Panc1 (cell line): Measurements from ENCODE around the gene TSKU. TPM values are rescaled to one million over a fixed set of nuclear protein-coding genes. Genes with fewer than 3 reads are reported as not detected.

Experiments
- ATAC-seq: fragments of 200-7000 bp; cut with Tn5 transposase; 2 replicates; pipeline ENCODE4 v1.9.1; 2020; ENCODE audit warnings: mild to moderate bottlenecking, moderate library complexity
- BruUV-seq: library from RNA; stranded (reverse); fragments of 400-500 nt; replicated peaks from 2 replicates; lab custom pipeline; 2021; lab: Mats Ljungman, UMichigan
- CTCF ChIA-PET: fragments of 300-600 bp; sonication (Branson Sonifier 250); formaldehyde crosslinking; loops from one replicate; lab custom pipeline; 2022; ENCODE audit warnings: antibody characterized with exemption; lab: Charles Lee
- POLR2A ChIA-PET: fragments of 300-600 bp; sonication (Branson Sonifier 250); formaldehyde crosslinking; loops from one replicate; lab custom pipeline; 2022; ENCODE audit warnings: antibody characterized with exemption; lab: Charles Lee
- DNase-seq: peaks from one replicate; pipeline ENCODE4 v3.0.0-alpha.2; 2010; ENCODE audit warnings: low read depth, low spot score
- H3K27ac ChIP-seq: 2 replicates; pipeline ENCODE4 v1.5.1; 2011; ENCODE audit warnings: mild to moderate bottlenecking, low read length, inconsistent platforms
- H3K27me3 ChIP-seq: fragments of 200-500 bp; sonication (Bioruptor generic); 2 replicates; pipeline ENCODE4 v1.6.0; 2014; ENCODE audit warnings: low read length, inconsistent platforms; ENCODE audit not compliant: control insufficient read depth, insufficient read depth
- H3K36me3 ChIP-seq: fragments of 200-500 bp; sonication (Bioruptor generic); 2 replicates; pipeline ENCODE4 v1.5.1; 2014; ENCODE audit warnings: inconsistent platforms, mild to moderate bottlenecking, low read length, moderate library complexity; ENCODE audit not compliant: control insufficient read depth, insufficient read depth
- H3K4me1 ChIP-seq: 2 replicates; pipeline ENCODE4 v1.5.1; 2011; ENCODE audit warnings: inconsistent platforms, mild to moderate bottlenecking, low read length, moderate library complexity; ENCODE audit not compliant: control insufficient read depth, insufficient read depth
- H3K4me3 ChIP-seq, 2 experiments: 2 replicates each; pipeline ENCODE4 v1.5.1; 2011 to 2012; ENCODE audit warnings: low read depth in 2 of 2, low read length in 2 of 2, mild to moderate bottlenecking in 2 of 2, inconsistent platforms in 1 of 2, moderate library complexity in 1 of 2
- H3K9me3 ChIP-seq: fragments of 200-500 bp; sonication (Bioruptor generic); 2 replicates; pipeline ENCODE4 v1.5.1; 2014; ENCODE audit warnings: low read depth, mild to moderate bottlenecking, inconsistent platforms, low read length, moderate library complexity; ENCODE audit not compliant: control insufficient read depth, insufficient read depth
- CTCF ChIP-seq: fragments of 450-650 bp; IDR thresholded peaks from 2 replicates; pipeline ENCODE4 v1.5.1; 2017; ENCODE audit warnings: mild to moderate bottlenecking
- POLR2AphosphoS5 ChIP-seq: IDR thresholded peaks from 2 replicates; pipeline ENCODE4 v1.6.1; 2012; ENCODE audit warnings: mild to moderate bottlenecking, low read depth, low read length, moderate library complexity
- REST ChIP-seq, 2 experiments: IDR thresholded peaks; 2 replicates each; pipeline ENCODE4 v1.6.1; 2011 to 2012; ENCODE audit warnings: low read depth in 2 of 2, control low read depth in 1 of 2, low read length in 1 of 2, mild to moderate bottlenecking in 1 of 2, moderate library complexity in 1 of 2; ENCODE audit not compliant: insufficient read depth in 1 of 2
- SIN3A ChIP-seq: IDR thresholded peaks from 2 replicates; pipeline ENCODE4 v1.6.1; 2012; ENCODE audit warnings: low read depth, mild to moderate bottlenecking, low read length, moderate library complexity, borderline replicate concordance; ENCODE audit not compliant: insufficient read depth
- TCF7L2 ChIP-seq: IDR thresholded peaks from 2 replicates; pipeline ENCODE4 v1.6.1; 2011; ENCODE audit warnings: mild to moderate bottlenecking, low read depth, low read length, inconsistent platforms
- in situ Hi-C: cut with HindIII; loops from 2 replicates; pipeline ENCODE4 v1.10.0; 2016; ENCODE audit warnings: low sequenced_read_pairs, low pct_unique_long_range_greater_than_20kb
- intact Hi-C: fragments of 100-400 bp; cut with micrococcal nuclease; formaldehyde crosslinking; loops from one replicate; pipeline ENCODE4 v1.10.0; 2022; ENCODE audit not compliant: unreplicated experiment
- total RNA-seq: library from RNA; stranded (reverse); gene quantifications from one replicate; pipeline ENCODE4 v1.2.1, GENCODE V29; 2021; ENCODE audit not compliant: unreplicated experiment

Gene TSKU
- total RNA-seq, 1 experiment from 2014 or later = 31.4 TPM

DNA sequence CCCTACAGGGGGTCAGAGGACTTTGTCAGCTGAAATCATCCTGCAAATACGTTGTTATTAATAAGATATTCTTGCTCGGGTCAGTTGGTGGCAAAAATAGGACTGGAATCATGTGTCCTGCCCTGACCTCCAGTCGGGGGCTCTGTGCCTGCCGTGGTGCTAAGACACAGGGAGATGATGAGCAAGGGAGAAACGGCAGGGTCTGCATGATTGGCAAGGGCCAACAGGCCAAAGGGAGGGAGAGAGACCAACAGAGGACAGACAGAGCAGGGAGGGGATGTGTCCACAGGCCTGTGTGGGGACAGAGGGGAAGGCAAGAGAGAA lies 10.4 kb upstream of the TSKU start:
- Histone ChIP-seq H3K27me3 (no peaks in the 10 kb centered on the region), H3K27ac (no peak overlapping the region), H3K4me3 (no peak overlapping the region), H3K36me3 (no peaks in the 10 kb centered on the region), H3K4me1 (peaks cover 27% of the 10 kb centered on the region), H3K9me3 (peaks cover 16% of the 10 kb centered on the region; the same call in 1 of the 2 replicates)
- POLR2A ChIA-PET = no interaction called here
- ATAC-seq (no peak), DNase-seq (no peak)
- BruUV-seq = no TSS peak
- no peak for TF ChIP-seq TCF7L2
- TF ChIP-seq SIN3A = no peak
- no peak for TF ChIP-seq CTCF
- TF ChIP-seq POLR2AphosphoS5 = no peak
- TF ChIP-seq REST (IDR thresholded peaks at IDR 0.05; ENCODE audit: insufficient read depth in 1 of 2, low read depth in 2 of 2, low read length in 1 of 2) = no peak
- CTCF ChIA-PET = interaction anchor here (0.8 kb wide), 1 partner anchor 14 kb away, joined by 4 read pairs; no protein-coding TSS in a partner anchor
- intact Hi-C loops (no loop called here), in situ Hi-C loops (no loop called here)

- Histone ChIP-seq H3K36me3 (no peaks in the 10 kb centered on the region), H3K4me1 (peaks cover 23% of the 10 kb centered on the region), H3K9me3 (peaks cover 16% of the 10 kb centered on the region; the same call in 1 of the 2 replicates), H3K4me3 (no peak overlapping the region), H3K27me3 (no peaks in the 10 kb centered on the region), H3K27ac (no peak overlapping the region)
- BruUV-seq = no TSS peak
- ChIA-PET POLR2A (no interaction called here), CTCF (no interaction called here)
- TF ChIP-seq SIN3A (no peak), TCF7L2 (no peak), POLR2AphosphoS5 (no peak), CTCF (no peak), REST (IDR thresholded peaks at IDR 0.05; ENCODE audit: insufficient read depth in 1 of 2, low read depth in 2 of 2, low read length in 1 of 2) (no peak)
- DNase-seq (no peak), ATAC-seq (no peak)
- intact Hi-C loops = no loop called here
- in situ Hi-C loops = no loop called here
Measured at GRCh38 chr11:76773921-76774361, 9.2 kb upstream of the TSKU start.
